GM18511 (cell line): ENCODE measurements around the gene N4BP3.
"Not testable (repeated sequence)": the region's sequence is repeated elsewhere in the genome, so short reads cannot be mapped to it uniquely, and the experiment has no call there.

Experiments used
- ATAC-seq: cut with Tn5 transposase; IDR thresholded peaks from one replicate; pipeline ENCODE4 v1.9.1; 2021; ENCODE audit warnings: mild to moderate bottlenecking, moderate library complexity; ENCODE audit not compliant: unreplicated experiment

The N4BP3 gene

GRCh38 chr5:178121391-178122276 is 8.3 kb downstream of the N4BP3 start:
- peak; percentile 12 for ATAC-seq

DNA sequence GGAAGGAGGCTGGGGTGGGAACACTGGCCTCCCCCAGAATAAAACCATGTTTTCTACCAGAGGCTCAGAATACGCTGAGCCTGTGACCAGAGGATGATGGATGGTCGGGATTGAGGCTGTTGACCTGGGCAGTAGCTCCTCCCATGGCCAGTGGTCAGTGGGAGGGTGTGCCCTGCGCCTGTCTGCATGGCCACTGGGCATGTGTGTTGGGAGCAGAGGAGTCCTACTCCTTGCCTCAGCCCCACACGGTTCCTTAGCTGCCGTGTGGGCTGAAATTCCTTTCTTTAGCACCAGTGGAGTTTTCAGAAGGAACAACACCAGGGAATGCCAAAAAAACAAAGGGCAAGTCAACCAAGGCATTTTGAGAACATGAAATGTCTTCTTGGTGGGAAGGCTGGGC is 9.0 kb downstream of the N4BP3 start:
- ATAC-seq = no peak

DNA sequence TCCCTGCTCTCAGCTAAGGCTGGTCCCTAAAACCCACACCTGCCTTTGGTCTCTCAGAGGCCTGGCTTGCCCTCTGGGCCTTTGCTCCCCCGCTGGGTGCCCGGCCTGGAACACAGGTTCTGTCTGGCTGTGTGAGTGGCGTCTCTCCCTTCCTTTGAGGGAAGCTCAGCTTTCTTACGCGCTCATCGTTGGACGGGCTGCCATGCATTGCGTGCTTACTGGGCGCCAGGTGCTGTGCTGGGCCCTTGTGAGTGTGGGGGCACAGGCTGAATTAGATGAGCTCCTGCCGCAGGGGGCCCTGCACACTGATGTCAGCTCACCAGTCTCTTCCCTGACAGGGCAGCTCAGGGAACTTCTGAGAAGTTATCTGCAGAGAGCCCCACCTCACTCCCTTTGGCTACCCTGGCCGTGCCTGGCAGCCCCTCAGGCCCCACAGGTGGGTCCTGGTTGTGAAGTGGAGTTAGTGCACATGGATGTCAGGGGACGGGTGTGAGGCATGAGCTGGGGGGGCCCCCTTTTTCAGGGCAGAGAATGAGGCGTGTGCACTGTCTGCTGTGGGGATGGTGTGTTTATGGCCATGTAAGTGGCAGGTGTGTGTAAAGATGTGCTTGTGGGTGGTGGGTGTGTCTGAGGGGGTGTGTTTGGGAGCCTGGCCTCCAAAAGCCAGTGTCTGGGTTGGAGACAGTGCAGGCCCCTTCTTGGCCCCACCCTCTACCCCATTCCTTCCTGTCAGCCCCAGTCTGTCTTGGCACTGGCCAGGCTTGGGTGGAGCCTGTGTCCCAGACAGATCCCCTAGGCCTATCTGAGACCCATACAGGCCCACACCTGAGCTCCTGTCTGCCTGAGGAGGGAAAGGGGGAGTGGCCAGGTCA is 10.0 kb downstream of the N4BP3 start:
- no peak for ATAC-seq

DNA sequence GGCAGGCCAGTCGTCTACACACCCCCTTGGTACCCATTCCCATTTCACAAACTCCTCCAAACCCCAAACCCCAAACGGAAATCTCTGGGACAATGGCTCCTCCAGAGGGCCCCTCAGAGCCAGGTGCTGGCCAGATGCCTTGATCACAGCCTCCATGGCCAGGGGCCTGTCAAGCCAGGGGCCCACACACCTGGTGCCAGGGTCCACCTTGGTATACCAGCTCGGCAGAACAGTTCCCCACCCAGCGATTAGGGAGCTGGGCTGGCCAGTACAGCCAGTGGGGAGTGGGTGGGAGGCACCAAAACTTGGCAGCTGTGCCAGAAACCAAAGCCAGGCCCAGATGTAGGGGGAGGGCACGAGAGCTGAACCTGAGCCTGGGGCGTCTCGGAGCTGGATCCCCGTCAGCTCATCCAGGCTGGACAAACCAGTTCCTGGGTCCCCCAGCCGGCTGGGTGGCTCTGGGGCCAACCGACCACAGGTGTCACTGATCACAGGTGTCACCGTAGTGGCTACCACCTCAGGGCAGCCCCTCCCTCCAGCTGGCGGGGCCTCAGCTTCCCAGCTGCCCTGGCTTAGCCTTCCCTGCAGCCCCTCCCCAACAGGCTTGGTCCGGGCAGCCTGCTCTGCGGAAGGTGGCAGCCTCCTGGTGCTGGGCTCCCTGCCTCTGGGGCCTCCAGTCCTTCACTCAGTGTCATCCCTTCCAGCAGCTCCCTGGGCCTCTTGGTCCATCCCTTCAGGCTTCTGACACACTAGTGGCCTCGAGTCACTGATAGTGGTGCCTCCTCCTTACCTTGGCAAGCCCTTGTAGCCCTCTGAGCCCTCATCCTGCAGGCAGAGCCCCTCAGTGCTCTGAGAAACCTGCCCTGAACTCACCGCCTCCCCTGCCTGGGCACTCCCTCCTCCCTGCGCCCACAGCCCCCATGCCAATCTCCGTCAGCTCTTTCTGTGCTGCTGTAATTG is 10.9 kb downstream of the N4BP3 start:
- no peak for ATAC-seq

DNA sequence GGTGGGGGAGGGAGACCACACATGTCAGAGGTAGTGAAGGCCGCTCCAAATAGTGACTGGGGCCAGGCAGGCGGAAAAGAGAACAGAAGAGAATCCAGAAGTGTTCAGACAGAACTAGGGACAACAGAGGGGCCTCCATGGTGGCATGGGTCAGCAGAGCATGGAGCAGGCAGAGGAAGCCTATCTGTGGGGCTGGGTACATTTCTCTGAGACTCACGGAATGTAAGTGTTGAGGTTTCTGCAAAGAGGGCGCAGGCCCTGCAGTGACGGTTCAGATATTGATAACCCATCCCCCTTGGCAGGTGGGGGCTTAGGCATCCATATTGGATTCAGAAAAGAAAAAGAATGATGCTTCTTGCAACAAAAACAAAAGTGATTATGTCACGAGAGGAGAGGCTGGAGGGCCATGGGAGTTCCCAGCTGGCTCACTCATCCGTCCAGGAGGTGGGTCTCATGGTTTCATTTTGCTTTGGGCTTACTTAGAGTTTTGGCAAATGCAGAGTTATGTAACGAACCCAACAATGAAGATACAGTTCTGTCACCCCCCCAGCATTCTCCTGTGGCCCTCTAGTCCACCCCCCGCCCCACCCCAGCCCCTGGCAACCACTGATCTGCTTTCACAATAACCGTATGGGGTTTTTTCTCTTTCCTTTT is 12.0 kb downstream of the N4BP3 start:
- ATAC-seq = no peak

GRCh38 chr5:178126556-178126955 is 13.2 kb downstream of the N4BP3 start:
- no peak for ATAC-seq

DNA sequence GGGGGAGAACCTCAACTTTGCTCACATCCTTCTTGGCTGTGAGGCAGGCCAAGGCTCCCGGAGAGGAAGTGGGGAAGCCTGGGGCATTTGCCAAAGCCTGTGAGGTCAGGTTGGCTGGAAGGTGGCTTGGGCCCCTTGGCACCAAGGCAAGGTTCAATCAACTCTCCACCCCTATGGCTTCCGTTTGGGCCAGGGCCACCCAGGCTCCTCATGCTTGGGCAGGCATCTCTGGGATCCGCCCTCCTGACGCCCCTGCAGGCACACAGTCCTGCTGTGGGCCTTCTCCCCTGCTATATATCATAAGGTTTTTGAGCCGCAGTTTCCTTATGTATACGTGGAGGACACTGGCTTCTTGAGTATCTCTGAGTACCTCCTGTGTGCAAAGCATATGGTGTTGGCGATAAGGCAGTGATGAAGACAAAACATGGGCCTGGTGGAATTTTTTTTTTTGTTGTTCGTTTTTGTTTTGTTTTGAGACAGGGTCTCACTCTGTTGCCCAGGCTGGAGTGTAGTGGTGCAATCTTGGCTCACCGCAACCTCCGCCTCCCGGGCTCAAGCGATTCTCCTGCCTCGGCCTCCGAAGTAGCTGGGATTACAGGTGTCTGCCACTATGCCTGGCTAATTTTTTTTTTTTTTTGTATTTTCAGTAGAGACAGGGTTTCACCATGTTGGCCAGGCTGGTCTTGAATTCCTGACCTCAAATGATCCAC is 14.1 kb downstream of the N4BP3 start:
- ATAC-seq = not testable (repeated sequence)

DNA sequence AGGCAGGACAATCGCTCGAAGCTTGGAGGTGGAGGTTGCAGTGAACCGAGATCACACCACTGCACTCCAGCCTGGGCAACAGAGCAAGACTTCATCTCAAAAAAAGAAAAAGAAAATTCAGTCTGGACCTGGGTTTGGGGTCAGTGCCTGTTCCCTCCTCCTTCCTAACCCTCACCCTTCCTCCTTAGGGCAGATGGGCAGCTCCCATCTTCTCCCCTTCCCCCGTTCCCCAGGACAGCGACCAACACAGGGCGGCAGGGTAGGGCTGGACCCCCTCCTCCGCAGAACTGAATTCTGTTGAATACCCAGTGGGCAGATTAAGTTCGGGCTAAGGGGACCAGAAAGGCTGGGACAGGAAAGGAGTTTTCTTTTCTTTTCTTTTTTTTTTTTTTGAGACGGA is 16.0 kb downstream of the N4BP3 start:
- ATAC-seq = no peak

DNA sequence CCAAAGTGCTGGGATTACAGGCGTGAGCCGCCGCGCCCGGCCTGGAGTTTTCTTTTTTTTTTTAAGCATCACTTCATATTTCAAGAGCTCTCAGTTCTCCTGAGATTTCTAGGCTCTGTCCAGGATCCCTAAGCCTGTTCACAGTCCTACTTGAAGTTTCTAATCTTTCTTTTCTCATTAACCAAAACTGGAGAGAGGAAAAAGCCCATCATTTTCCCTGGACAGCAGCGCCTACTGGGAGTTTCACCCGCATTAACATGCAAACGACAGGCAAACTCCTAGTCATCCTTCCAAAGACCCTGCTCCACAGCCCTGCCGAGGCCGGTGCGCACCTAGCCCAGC is 16.9 kb downstream of the N4BP3 start:
- not testable (repeated sequence) for ATAC-seq

DNA sequence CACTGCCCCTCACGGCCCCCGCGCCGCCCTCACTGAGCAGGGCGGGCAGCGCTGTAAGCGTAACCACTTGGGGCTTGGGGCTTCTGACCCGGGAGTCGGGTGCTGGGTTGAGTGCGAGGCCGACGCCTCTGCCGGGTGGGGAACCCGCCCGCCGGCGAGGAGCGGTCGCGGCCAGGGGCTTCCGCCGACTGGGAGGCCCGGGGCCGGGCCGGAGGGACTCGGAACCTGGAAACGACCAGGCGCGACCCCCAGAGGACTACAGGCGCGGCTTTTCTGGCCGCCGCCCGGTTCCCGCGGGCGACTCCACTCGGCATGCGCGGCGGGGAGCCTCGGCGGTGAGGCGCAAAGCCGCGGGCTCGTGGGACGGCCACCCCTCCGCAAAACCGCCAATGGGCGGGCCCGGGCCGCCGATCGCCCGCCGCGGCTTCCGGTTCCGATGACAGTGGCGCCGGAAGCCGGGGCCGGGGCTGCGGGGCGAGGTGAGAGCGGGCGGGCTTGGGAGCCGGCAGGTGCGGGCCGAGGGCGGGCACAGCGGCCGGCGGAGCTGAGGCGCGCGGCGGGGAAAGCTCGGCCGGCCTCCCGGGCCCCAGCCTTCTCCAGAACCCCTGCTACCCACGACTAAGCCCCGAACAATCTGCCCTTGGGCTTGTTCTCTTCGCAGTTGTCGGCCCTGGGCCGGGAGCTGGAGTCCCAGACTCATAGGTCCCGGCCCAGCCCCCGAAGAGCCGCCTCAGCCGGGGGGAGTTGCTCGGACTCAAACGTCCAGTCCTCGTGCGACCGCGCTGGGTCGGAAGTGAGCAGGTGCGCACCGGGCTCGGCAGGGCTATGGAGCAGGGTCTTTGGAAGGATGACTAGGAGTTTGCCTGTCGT is 17.5 kb downstream of the N4BP3 start, which contains the start of gene RMND5B:
Gene RMND5B, plus strand, starts transcription at position 439 of the 870 bp plus-strand sequence. CDS start 7,106 bp downstream, outside the sequence.
- peak; percentile 87 for ATAC-seq

- peak; percentile 18 for ATAC-seq
Observed at GRCh38 chr5:178131446-178131996, 18.2 kb downstream of the N4BP3 start.

- no peak for ATAC-seq
Observed at GRCh38 chr5:178136990-178137389, 23.7 kb downstream of the N4BP3 start.

DNA sequence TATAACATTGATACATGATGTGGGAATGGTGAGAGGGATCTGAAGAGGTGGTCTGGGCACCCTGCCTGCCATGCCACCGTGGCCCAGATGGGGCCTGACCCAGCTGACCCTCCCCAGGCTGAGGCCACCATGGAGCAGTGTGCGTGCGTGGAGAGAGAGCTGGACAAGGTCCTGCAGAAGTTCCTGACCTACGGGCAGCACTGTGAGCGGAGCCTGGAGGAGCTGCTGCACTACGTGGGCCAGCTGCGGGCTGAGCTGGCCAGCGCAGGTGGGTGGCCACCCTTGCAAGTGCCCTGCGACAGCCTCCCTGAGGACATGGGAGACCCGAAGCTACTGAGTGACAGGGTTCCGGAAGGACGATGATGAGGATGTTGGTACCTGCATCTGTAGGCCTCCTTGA is 24.7 kb downstream of the N4BP3 start:
- no peak for ATAC-seq

DNA sequence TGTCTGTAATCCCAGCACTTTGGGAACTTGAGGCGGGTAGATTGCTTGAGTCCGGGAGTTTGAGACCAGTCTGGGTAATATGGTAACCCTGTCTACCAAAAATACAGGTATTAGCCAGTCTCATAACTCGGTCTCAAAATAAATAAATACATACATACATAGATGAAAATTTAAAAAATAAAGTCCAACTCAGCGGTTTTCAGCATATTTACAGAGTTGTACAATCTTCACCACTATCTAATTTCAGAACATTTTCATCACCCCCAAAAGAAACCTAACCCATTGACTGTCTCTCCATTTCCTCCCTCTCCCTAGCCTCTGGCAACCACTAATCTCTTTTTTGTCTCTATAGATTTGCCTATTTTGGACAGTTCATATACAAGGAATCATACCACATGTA is 28.2 kb downstream of the N4BP3 start:
- no peak for ATAC-seq

DNA sequence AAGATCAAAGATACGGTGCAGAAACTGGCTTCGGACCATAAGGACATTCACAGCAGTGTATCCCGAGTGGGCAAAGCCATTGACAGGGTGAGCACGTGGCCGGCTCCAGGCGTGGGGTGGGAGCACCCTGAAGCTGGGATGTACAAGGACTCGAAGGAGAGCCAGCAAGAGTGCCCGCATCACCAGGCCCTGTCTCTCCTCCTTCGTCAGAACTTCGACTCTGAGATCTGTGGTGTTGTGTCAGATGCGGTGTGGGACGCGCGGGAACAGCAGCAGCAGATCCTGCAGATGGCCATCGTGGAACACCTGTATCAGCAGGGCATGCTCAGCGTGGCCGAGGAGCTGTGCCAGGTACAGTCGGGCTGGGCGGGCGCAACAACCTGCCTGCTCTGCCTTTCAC is 29.3 kb downstream of the N4BP3 start:
- ATAC-seq = no peak

GRCh38 chr5:178143246-178143645 is 29.9 kb downstream of the N4BP3 start:
- ATAC-seq = no peak

DNA sequence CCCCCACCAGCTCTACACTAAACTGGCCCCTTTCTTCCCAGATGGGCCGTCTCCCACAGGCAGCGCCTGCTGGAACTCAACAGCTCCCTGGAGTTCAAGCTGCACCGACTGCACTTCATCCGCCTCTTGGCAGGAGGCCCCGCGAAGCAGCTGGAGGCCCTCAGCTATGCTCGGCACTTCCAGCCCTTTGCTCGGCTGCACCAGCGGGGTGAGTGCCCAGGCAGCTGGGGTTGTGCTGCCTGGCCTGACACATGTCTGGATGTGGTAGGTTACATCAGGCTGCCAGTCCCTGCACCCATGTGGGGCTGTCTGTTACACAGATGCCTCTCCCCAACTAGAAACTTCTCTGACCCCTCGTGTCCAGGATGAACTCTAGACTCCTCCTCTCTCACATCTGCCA is 30.6 kb downstream of the N4BP3 start:
- no peak for ATAC-seq
